HL-60 (cell line): ENCODE measurements around the gene SIPA1L3.

Experiments
- POLR2AphosphoS5 ChIP-seq: IDR thresholded peaks from 2 replicates; pipeline ENCODE4 v1.6.1; 2012; ENCODE audit warnings: low read depth
- TF ChIP-seq, protein P1 (sequence below): IDR thresholded peaks from one replicate; pipeline ENCODE4 v1.5.1; 2011; ENCODE audit warnings: low read length, control low read depth, inconsistent platforms; ENCODE audit not compliant: insufficient read depth

DNA sequence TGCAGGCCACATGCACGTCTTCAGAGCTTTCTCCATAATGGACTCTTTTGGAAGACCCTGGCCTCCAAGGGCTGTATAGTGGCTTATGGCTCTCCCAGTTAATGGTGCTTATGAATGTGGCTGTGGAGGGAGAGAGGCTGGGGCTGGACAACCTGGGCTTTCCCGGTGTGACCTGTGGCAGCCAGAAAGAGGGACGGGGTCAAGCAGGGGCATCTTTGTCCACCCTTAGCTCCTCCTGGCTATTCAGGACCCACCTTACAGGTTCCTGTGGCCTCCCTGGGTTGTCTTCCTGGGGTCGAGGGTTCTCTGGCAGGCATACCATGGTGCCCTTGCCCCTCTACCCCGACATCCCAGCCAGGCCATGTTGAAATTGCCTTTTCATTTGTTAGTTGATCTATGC is 75.6 kb downstream of the SIPA1L3 start:
- TF ChIP-seq, protein P1, sequence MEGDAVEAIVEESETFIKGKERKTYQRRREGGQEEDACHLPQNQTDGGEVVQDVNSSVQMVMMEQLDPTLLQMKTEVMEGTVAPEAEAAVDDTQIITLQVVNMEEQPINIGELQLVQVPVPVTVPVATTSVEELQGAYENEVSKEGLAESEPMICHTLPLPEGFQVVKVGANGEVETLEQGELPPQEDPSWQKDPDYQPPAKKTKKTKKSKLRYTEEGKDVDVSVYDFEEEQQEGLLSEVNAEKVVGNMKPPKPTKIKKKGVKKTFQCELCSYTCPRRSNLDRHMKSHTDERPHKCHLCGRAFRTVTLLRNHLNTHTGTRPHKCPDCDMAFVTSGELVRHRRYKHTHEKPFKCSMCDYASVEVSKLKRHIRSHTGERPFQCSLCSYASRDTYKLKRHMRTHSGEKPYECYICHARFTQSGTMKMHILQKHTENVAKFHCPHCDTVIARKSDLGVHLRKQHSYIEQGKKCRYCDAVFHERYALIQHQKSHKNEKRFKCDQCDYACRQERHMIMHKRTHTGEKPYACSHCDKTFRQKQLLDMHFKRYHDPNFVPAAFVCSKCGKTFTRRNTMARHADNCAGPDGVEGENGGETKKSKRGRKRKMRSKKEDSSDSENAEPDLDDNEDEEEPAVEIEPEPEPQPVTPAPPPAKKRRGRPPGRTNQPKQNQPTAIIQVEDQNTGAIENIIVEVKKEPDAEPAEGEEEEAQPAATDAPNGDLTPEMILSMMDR = no peak
- no peak for TF ChIP-seq POLR2AphosphoS5
